WTC11 (cell line): ENCODE data around the gene MARS1. TPM values are rescaled to one million over a fixed set of nuclear protein-coding genes. Genes with fewer than 3 reads are reported as not detected.
A peak's percentile ranks its signal among the peaks of the same experiment; 100 is the strongest.
"Not testable (repeated sequence)": the region's sequence is repeated elsewhere in the genome, so short reads cannot be mapped to it uniquely, and the experiment has no call there.

Experiments used
- ATAC-seq: fragments of 200-7000 bp; cut with Tn5 transposase; 2 replicates; pipeline ENCODE4 v1.10.0; 2021; ENCODE audit warnings: mild to moderate bottlenecking, moderate library complexity
- CTCF ChIA-PET: fragments of 300-600 bp; sonication (Branson Sonifier 250); formaldehyde crosslinking; loops from one replicate; lab custom pipeline; 2021; ENCODE audit warnings: antibody characterized with exemption; lab: Charles Lee
- POLR2A ChIA-PET: fragments of 350-600 bp; sonication (Branson Sonifier 250); formaldehyde crosslinking; loops from one replicate; lab custom pipeline; 2021; ENCODE audit warnings: antibody characterized with exemption; lab: Charles Lee
- DNase-seq: peaks from one replicate; pipeline ENCODE4 v3.0.0; 2021; ENCODE audit warnings: low spot score
- H3K27ac Mint-ChIP-seq: 2 replicates; pipeline ENCODE4 v1.8.0; 2021; ENCODE audit warnings: mixed read lengths
- H3K27me3 Mint-ChIP-seq: 2 replicates; pipeline ENCODE4 v1.8.0; 2021; ENCODE audit warnings: low read depth, mild to moderate bottlenecking, moderate library complexity, mixed read lengths
- H3K36me3 Mint-ChIP-seq: 2 replicates; pipeline ENCODE4 v1.8.0; 2021; ENCODE audit warnings: mixed read lengths
- H3K4me1 Mint-ChIP-seq: 2 replicates; pipeline ENCODE4 v1.8.0; 2022; ENCODE audit warnings: mixed read lengths
- H3K4me3 Mint-ChIP-seq: 2 replicates; pipeline ENCODE4 v1.8.0; 2021; ENCODE audit warnings: mild to moderate bottlenecking, moderate library complexity, mixed read lengths
- H3K9me3 Mint-ChIP-seq: 2 replicates; pipeline ENCODE4 v1.8.0; 2021; ENCODE audit warnings: mixed read lengths
- CBFB ChIP-seq: sonication (generic); formaldehyde crosslinking; IDR thresholded peaks from 2 replicates; pipeline ENCODE4 v1.8.1; 2022; ENCODE audit warnings: mild to moderate bottlenecking, low read depth, missing genetic modification reagents
- ELF4 ChIP-seq: sonication (generic); formaldehyde crosslinking; IDR thresholded peaks from 2 replicates; pipeline ENCODE4 v1.8.1; 2022; ENCODE audit warnings: low read depth, mild to moderate bottlenecking, moderate library complexity, missing genetic modification reagents
- ESRRA ChIP-seq: sonication (generic); formaldehyde crosslinking; IDR thresholded peaks from 2 replicates; pipeline ENCODE4 v1.8.1; 2022; ENCODE audit warnings: mild to moderate bottlenecking, missing genetic modification reagents, borderline replicate concordance
- ETV6 ChIP-seq: sonication (generic); formaldehyde crosslinking; IDR thresholded peaks from 2 replicates; pipeline ENCODE4 v1.8.1; 2022; ENCODE audit warnings: mild to moderate bottlenecking, missing genetic modification reagents
- GRHL2 ChIP-seq: fragments of 250-450 bp; sonication (Bioruptor Pico); IDR thresholded peaks from 2 replicates; pipeline ENCODE4 v1.8.0; 2022; ENCODE audit warnings: mild to moderate bottlenecking, moderate library complexity; ENCODE audit not compliant: insufficient replicate concordance, severe bottlenecking
- TCF7 ChIP-seq: sonication (generic); formaldehyde crosslinking; IDR thresholded peaks from 2 replicates; pipeline ENCODE4 v1.8.0; 2022; ENCODE audit warnings: mild to moderate bottlenecking, low read depth, missing genetic modification reagents, moderate library complexity
- ZNF121 ChIP-seq: sonication (generic); formaldehyde crosslinking; IDR thresholded peaks from 2 replicates; pipeline ENCODE4 v1.8.0; 2023; ENCODE audit warnings: missing genetic modification reagents
- ZNF138 ChIP-seq: sonication (generic); formaldehyde crosslinking; conservative IDR thresholded peaks from 2 replicates; pipeline ENCODE4 v1.8.1; 2022; ENCODE audit warnings: mild to moderate bottlenecking, moderate library complexity, missing genetic modification reagents
- ZNF396 ChIP-seq: fragments of 250-450 bp; sonication (Bioruptor Pico); IDR thresholded peaks from 2 replicates; pipeline ENCODE4 v1.8.0; 2021; ENCODE audit warnings: mild to moderate bottlenecking, moderate library complexity, borderline replicate concordance
- total RNA-seq: library from RNA; stranded (reverse); gene quantifications from 3 replicates; pipeline ENCODE4 v1.2.3, GENCODE V29; 2021
- TF ChIP-seq, protein P1 (sequence below): sonication (generic); formaldehyde crosslinking; IDR thresholded peaks from 2 replicates; pipeline ENCODE4 v1.8.1; 2023; ENCODE audit warnings: mild to moderate bottlenecking, moderate library complexity, missing genetic modification reagents
- TF ChIP-seq, protein P2 (sequence below): sonication (generic); formaldehyde crosslinking; IDR thresholded peaks from 2 replicates; pipeline ENCODE4 v1.8.1; 2023; ENCODE audit warnings: mild to moderate bottlenecking, missing genetic modification reagents
- TF ChIP-seq, protein P3 (sequence below): sonication (generic); formaldehyde crosslinking; IDR thresholded peaks from 2 replicates; pipeline ENCODE4 v1.8.1; 2022; ENCODE audit warnings: mild to moderate bottlenecking, moderate library complexity, missing genetic modification reagents
- TF ChIP-seq, protein P4 (sequence below): sonication (generic); formaldehyde crosslinking; IDR thresholded peaks from 2 replicates; pipeline ENCODE4 v1.8.1; 2022; ENCODE audit warnings: low read depth, mild to moderate bottlenecking, moderate library complexity, missing genetic modification reagents, borderline replicate concordance
- TF ChIP-seq, protein P5 (sequence below): sonication (generic); formaldehyde crosslinking; IDR thresholded peaks from 2 replicates; pipeline ENCODE4 v1.8.0; 2022; ENCODE audit warnings: mild to moderate bottlenecking, missing genetic modification reagents

The MARS1 gene
- total RNA-seq, 1 experiment from 2014 or later = 367 TPM

DNA sequence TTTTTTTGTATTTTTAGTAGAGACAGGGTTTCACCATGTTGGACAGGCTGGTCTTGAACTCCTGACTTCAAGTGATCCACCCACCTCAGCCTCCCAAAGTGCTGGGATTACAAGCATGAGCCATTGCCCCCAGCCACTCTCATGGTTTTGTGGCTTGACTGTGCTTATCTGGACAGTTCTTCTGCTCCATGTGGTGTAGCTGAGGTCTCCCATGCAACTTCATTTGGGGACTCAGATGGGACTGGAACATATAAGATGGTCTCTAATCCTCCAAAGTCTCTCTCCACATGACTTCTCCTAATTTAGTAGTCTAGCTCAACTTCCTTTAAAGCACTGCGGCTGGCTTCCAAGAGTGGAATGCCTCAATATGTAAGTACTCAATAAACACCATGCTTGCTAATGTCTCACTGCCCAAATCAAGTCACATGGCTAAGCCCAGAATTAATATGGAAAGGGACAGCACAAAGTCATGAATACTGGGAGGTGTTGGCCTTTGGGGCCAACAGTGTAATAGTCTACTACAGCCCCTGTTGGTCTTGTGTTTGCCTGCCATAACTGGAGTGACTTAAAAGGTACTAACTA, 45.9 kb upstream of the MARS1 start:
- DNase-seq (no peak), ATAC-seq (no peak)
- TF ChIP-seq, protein P1, sequence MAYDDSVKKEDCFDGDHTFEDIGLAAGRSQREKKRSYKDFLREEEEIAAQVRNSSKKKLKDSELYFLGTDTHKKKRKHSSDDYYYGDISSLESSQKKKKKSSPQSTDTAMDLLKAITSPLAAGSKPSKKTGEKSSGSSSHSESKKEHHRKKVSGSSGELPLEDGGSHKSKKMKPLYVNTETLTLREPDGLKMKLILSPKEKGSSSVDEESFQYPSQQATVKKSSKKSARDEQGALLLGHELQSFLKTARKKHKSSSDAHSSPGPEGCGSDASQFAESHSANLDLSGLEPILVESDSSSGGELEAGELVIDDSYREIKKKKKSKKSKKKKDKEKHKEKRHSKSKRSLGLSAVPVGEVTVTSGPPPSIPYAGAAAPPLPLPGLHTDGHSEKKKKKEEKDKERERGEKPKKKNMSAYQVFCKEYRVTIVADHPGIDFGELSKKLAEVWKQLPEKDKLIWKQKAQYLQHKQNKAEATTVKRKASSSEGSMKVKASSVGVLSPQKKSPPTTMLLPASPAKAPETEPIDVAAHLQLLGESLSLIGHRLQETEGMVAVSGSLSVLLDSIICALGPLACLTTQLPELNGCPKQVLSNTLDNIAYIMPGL (CRISPR knock-in tag) = no peak
- TF ChIP-seq ZNF138 (CRISPR knock-in tag) (no peak), TCF7 (CRISPR knock-in tag) (no peak), ZNF396 (CRISPR knock-in tag) (no peak), CBFB (CRISPR knock-in tag) (no peak), ETV6 (CRISPR knock-in tag) (no peak), ESRRA (CRISPR knock-in tag) (no peak), GRHL2 (CRISPR knock-in tag) (no peak)
- TF ChIP-seq, protein P2, sequence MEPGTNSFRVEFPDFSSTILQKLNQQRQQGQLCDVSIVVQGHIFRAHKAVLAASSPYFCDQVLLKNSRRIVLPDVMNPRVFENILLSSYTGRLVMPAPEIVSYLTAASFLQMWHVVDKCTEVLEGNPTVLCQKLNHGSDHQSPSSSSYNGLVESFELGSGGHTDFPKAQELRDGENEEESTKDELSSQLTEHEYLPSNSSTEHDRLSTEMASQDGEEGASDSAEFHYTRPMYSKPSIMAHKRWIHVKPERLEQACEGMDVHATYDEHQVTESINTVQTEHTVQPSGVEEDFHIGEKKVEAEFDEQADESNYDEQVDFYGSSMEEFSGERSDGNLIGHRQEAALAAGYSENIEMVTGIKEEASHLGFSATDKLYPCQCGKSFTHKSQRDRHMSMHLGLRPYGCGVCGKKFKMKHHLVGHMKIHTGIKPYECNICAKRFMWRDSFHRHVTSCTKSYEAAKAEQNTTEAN (CRISPR knock-in tag) = no peak
- TF ChIP-seq, protein P3, sequence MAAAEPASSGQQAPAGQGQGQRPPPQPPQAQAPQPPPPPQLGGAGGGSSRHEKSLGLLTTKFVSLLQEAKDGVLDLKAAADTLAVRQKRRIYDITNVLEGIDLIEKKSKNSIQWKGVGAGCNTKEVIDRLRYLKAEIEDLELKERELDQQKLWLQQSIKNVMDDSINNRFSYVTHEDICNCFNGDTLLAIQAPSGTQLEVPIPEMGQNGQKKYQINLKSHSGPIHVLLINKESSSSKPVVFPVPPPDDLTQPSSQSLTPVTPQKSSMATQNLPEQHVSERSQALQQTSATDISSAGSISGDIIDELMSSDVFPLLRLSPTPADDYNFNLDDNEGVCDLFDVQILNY (CRISPR knock-in tag) = no peak
- TF ChIP-seq, protein P4, sequence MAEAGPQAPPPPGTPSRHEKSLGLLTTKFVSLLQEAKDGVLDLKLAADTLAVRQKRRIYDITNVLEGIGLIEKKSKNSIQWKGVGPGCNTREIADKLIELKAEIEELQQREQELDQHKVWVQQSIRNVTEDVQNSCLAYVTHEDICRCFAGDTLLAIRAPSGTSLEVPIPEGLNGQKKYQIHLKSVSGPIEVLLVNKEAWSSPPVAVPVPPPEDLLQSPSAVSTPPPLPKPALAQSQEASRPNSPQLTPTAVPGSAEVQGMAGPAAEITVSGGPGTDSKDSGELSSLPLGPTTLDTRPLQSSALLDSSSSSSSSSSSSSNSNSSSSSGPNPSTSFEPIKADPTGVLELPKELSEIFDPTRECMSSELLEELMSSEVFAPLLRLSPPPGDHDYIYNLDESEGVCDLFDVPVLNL = no peak
- TF ChIP-seq, protein P5, sequence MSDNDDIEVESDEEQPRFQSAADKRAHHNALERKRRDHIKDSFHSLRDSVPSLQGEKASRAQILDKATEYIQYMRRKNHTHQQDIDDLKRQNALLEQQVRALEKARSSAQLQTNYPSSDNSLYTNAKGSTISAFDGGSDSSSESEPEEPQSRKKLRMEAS (CRISPR knock-in tag) = no peak
- peaks cover 10% of the 10 kb centered on the region for H3K36me3 Mint-ChIP-seq
- ChIA-PET POLR2A (no interaction called here), CTCF (interaction anchor here (1.6 kb wide), 1 partner anchor 11 kb away, joined by 4 read pairs; no protein-coding TSS in a partner anchor)
- peaks cover 12% of the 10 kb centered on the region for H3K9me3 Mint-ChIP-seq
- H3K4me1 Mint-ChIP-seq = no peaks in the 10 kb centered on the region
- no peak overlapping the region for H3K27ac Mint-ChIP-seq
- no peak overlapping the region for H3K4me3 Mint-ChIP-seq
- peaks cover 9% of the 10 kb centered on the region for H3K27me3 Mint-ChIP-seq

DNA sequence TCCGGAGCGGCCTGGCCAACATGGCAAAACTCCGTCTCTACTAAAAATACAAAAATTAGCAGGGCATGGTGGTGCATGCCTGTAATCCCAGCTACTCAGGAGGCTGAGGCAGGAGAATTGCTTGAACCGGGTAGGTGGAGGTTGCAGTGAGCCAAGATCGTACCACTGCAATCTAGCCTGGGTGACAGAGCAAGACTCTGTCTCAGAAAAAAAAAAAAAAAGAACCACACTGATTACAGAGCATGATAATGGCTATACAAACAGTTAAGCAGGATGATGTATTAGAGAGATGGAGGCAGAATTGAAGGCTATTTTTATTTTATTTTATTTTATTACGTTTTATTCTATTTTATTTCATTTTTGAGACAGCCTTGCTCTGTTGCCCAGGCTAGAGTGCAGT, 43.5 kb upstream of the MARS1 start:
- peaks cover 15% of the 10 kb centered on the region for H3K9me3 Mint-ChIP-seq
- ATAC-seq, DNase-seq, H3K36me3 Mint-ChIP-seq, H3K27ac Mint-ChIP-seq, H3K27me3 Mint-ChIP-seq, H3K4me3 Mint-ChIP-seq, H3K4me1 Mint-ChIP-seq: not testable (repeated sequence)
- ChIA-PET CTCF (interaction anchor here (0.8 to 1.3 kb wide), 3 partner anchors 9 to 14 kb away, joined by 3 to 5 read pairs (median 4); no protein-coding TSS in a partner anchor), POLR2A (interaction anchor here (0.8 kb wide), 1 partner anchor 11 kb away, joined by 4 read pairs; the partner anchor contains the start of gene INHBE)

DNA sequence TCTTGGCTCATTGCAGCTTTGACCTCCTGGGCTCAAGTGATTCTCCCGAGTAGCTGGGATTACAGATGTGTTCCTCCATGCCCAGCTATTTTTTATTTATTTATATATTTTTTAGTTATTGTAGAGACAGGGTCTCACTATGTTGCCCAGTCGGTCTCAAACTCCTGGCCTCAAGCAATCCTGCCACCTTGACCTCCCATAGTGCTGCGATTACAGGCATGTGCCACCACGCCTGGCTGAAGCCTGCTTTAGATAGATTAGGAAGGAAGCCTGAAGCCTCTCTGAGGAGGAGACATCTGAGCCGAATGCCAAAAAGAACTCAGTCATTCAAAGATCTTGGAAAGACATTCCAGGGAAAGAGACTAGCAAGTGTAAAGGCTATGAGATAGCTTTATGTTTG, 43.1 kb upstream of the MARS1 start:
- Mint-ChIP-seq H3K27me3 (peaks cover 9% of the 10 kb centered on the region), H3K36me3 (peaks cover 10% of the 10 kb centered on the region)

More for the DNA sequence above, 43.1 kb upstream of the MARS1 start:
- POLR2A ChIA-PET = interaction anchor here (0.8 kb wide), 1 partner anchor 10 kb away, joined by 4 read pairs; the partner anchor contains the start of gene INHBE
- Mint-ChIP-seq H3K9me3 (peaks cover 15% of the 10 kb centered on the region), H3K27ac (no peak overlapping the region)
- TF ChIP-seq ELF4 (CRISPR knock-in tag) (no peak), ZNF121 (peak; percentile 50)
- TF ChIP-seq, all 79 proteins: peak for 1
- H3K4me1 Mint-ChIP-seq = no peaks in the 10 kb centered on the region
- CTCF ChIA-PET = interaction anchor here (0.8 to 1.4 kb wide), 5 partner anchors 8 to 137 kb away, joined by 3 to 5 read pairs (median 3); no protein-coding TSS in a partner anchor
- no peak overlapping the region for H3K4me3 Mint-ChIP-seq
- DNase-seq = no peak
- ATAC-seq = no peak
